Smooth muscle cell of bladder (primary cell): Measurements from ENCODE around the gene BTBD9. TPM values are rescaled to one million over a fixed set of nuclear protein-coding genes. Genes with fewer than 3 reads are reported as not detected.

Experiments used
- total RNA-seq: library from RNA; depleted of rRNA; stranded (reverse); fragments of >200 nt; gene quantifications from 2 replicates; pipeline ENCODE4 v1.2.3, GENCODE V29; 2014

BTBD9 gene
- 10.1 and 11.4 TPM in 2 replicates for total RNA-seq

GRCh38 chr6:38639498-38640215 is at the start of gene BTBD9:
Gene BTBD9, minus strand, starts transcription at chr6:38639929.

Other genes starting within 250 kb of the BTBD9 start
- 87.0 and 92.2 TPM in 2 replicates for gene GLO1, start 63.2 kb upstream of the BTBD9 start, total RNA-seq
- 0.09 TPM in 1 of 2 replicates, not detected in the other for gene DNAH8, start 75.4 kb upstream of the BTBD9 start, total RNA-seq